ENCODE data around the gene BCKDHB. TPM values are rescaled to one million over a fixed set of nuclear protein-coding genes. Genes with fewer than 3 reads are reported as not detected.

The BCKDHB gene
- total RNA-seq, 1 donor from 2014 or later = 37.2 TPM

GRCh38 chr6:80214436-80215022, 108.1 kb downstream of the BCKDHB start:
- intact Hi-C loops (cut with micrococcal nuclease) = no loop called here
- Histone ChIP-seq H3K4me3 (no peak overlapping the region), H3K36me3 (no peaks in the 10 kb centered on the region), H3K27me3 (ENCODE audit: low read depth) (no peaks in the 10 kb centered on the region), H3K4me1 (peaks cover 37% of the 10 kb centered on the region), H3K9me3 (replicated peaks) (peaks cover 2% of the 10 kb centered on the region), H3K27ac (replicated peaks) (peak overlapping the region; percentile 23)
- peak; percentile 83 for TF ChIP-seq CTCF (IDR thresholded peaks at IDR 0.05; ENCODE audit: borderline replicate concordance)
- peak; percentile 16 for DNase-seq

- peaks cover 34% of the 10 kb centered on the region for H3K4me1 ChIP-seq
- DNase-seq = no peak
- no peaks in the 10 kb centered on the region for H3K27me3 ChIP-seq (ENCODE audit: low read depth)
- no peaks in the 10 kb centered on the region for H3K36me3 ChIP-seq
- H3K4me3 ChIP-seq = no peak overlapping the region
- TF ChIP-seq CTCF (IDR thresholded peaks at IDR 0.05; ENCODE audit: borderline replicate concordance) = no peak
- peak overlapping the region; percentile 23 for H3K27ac ChIP-seq (replicated peaks)
- intact Hi-C loops (cut with micrococcal nuclease) = no loop called here
- H3K9me3 ChIP-seq (replicated peaks) = peaks cover 6% of the 10 kb centered on the region
Measured at GRCh38 chr6:80215063-80215462, 108.6 kb downstream of the BCKDHB start.

GRCh38 chr6:80217794-80218193, 111.3 kb downstream of the BCKDHB start:
- no peak overlapping the region for H3K27ac ChIP-seq (replicated peaks)
- no peak for DNase-seq
- TF ChIP-seq CTCF (IDR thresholded peaks at IDR 0.05; ENCODE audit: borderline replicate concordance) = no peak
- H3K4me3 ChIP-seq = no peak overlapping the region
- no peaks in the 10 kb centered on the region for H3K36me3 ChIP-seq
- no peaks in the 10 kb centered on the region for H3K27me3 ChIP-seq (ENCODE audit: low read depth)
- peaks cover 11% of the 10 kb centered on the region for H3K4me1 ChIP-seq
- peaks cover 6% of the 10 kb centered on the region for H3K9me3 ChIP-seq (replicated peaks)
- intact Hi-C loops (cut with micrococcal nuclease) = no loop called here

- intact Hi-C loops (cut with micrococcal nuclease) = no loop called here
- Histone ChIP-seq H3K27ac (replicated peaks) (peak overlapping the region; percentile 10), H3K36me3 (no peaks in the 10 kb centered on the region), H3K27me3 (ENCODE audit: low read depth) (no peaks in the 10 kb centered on the region), H3K4me1 (peaks cover 9% of the 10 kb centered on the region), H3K4me3 (no peak overlapping the region), H3K9me3 (replicated peaks) (peaks cover 6% of the 10 kb centered on the region)
- TF ChIP-seq CTCF (IDR thresholded peaks at IDR 0.05; ENCODE audit: borderline replicate concordance) = no peak
- DNase-seq = no peak
Measured at GRCh38 chr6:80223743-80224212, 117.3 kb downstream of the BCKDHB start.

GRCh38 chr6:80226151-80226550, 119.7 kb downstream of the BCKDHB start:
- H3K4me3 ChIP-seq = no peak overlapping the region
- TF ChIP-seq CTCF (IDR thresholded peaks at IDR 0.05; ENCODE audit: borderline replicate concordance) = no peak
- H3K9me3 ChIP-seq (replicated peaks) = no peaks in the 10 kb centered on the region
- no peak for DNase-seq
- peaks cover 9% of the 10 kb centered on the region for H3K4me1 ChIP-seq
- intact Hi-C loops (cut with micrococcal nuclease) = no loop called here
- no peak overlapping the region for H3K27ac ChIP-seq (replicated peaks)
- H3K36me3 ChIP-seq = no peaks in the 10 kb centered on the region
- H3K27me3 ChIP-seq (ENCODE audit: low read depth) = no peaks in the 10 kb centered on the region
